Astrocyte (in vitro differentiated cells and primary cell): ENCODE measurements around the gene SRPRA.

Experiments used
- EZH2 ChIP-seq: IDR thresholded peaks from 2 replicates; pipeline ENCODE4 v1.6.1; 2012; ENCODE audit warnings: mild to moderate bottlenecking, low read length, inconsistent platforms; ENCODE audit not compliant: insufficient read depth
- TF ChIP-seq, protein P1 (sequence below): IDR thresholded peaks from 2 replicates; pipeline ENCODE4 v1.5.1; 2011; ENCODE audit warnings: low read depth, mild to moderate bottlenecking, inconsistent platforms, low read length, moderate library complexity; ENCODE audit not compliant: insufficient read depth

DNA sequence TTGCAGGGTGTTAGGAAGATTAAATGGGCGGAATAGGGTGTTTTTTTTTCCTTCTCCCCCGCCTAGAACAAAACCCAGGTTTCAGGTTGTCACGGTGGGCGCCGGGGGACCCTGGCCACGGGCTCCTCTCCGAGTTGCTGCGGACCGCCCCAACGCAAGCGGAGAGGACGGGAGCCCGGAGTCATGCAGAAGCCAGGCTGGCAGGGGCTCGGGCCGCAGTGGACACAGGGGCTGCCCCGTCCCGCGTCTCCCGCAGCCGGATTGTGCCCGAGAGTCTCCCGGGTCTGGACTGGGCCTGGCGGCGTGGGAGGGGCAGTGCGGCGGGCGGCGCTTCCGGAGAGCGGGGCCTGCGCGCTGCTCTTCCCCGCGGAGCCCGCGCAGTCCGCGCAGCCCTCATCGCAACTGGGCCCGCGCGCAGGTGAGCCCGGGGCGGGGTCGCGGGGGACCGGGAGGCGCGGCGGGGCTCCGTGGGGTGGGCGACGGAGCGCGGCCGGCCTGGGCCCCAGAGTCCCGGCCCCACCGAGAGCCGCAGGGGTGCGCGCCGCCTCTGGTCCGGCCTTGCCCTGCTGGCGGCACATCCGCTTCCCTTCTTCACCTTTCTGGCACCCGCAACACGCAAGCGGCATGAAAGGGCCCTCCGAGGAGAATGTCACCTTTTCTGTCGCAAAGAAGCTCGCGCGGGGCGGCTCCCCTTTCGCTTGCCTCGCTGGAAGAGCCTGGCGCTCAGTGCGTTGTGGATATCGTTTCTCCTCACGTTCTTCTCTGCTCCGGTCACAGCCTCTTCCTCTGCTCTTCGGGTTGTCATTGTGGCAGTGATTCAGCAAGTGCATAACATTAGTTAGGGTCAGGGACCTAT lies 14.3 kb upstream of the SRPRA start, which contains the start of gene TIRAP:
- TF ChIP-seq, protein P1, sequence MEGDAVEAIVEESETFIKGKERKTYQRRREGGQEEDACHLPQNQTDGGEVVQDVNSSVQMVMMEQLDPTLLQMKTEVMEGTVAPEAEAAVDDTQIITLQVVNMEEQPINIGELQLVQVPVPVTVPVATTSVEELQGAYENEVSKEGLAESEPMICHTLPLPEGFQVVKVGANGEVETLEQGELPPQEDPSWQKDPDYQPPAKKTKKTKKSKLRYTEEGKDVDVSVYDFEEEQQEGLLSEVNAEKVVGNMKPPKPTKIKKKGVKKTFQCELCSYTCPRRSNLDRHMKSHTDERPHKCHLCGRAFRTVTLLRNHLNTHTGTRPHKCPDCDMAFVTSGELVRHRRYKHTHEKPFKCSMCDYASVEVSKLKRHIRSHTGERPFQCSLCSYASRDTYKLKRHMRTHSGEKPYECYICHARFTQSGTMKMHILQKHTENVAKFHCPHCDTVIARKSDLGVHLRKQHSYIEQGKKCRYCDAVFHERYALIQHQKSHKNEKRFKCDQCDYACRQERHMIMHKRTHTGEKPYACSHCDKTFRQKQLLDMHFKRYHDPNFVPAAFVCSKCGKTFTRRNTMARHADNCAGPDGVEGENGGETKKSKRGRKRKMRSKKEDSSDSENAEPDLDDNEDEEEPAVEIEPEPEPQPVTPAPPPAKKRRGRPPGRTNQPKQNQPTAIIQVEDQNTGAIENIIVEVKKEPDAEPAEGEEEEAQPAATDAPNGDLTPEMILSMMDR = no peak
- TF ChIP-seq EZH2 = no peak
